Natural killer cell (primary cell): Measurements from ENCODE around the gene DVL2. TPM values are rescaled to one million over a fixed set of nuclear protein-coding genes. Genes with fewer than 3 reads are reported as not detected.

Experiments
- ATAC-seq, 3 donors: fragments of 150-1000 bp in 2 of 3; fragments of 200-7000 bp in 1 of 3; cut with Tn5 transposase; 1 replicate in 1 of 3; 2 replicates in 2 of 3; pipeline ENCODE4 v1.10.0; 2021; ENCODE audit warnings: mild to moderate bottlenecking in 2 of 3, moderate library complexity in 2 of 3
- DNase-seq, 2 donors: peaks; one replicate each; pipeline versions ENCODE4 v3.0.0 to v3.0.0-alpha.2; 2013 to 2021; ENCODE audit warnings: mixed read lengths in 1 of 2
- H3K27ac ChIP-seq: one replicate; pipeline ENCODE4 v1.5.1; 2013; ENCODE audit warnings: mild to moderate bottlenecking, low read length
- H3K27me3 ChIP-seq: one replicate; pipeline ENCODE4 v1.6.1; 2013; ENCODE audit warnings: low read length; ENCODE audit not compliant: control insufficient read depth, insufficient read depth
- H3K36me3 ChIP-seq: one replicate; pipeline ENCODE4 v1.6.1; 2013; ENCODE audit warnings: low read length; ENCODE audit not compliant: control insufficient read depth, insufficient read depth
- H3K4me1 ChIP-seq: one replicate; pipeline ENCODE4 v1.6.1; 2013; ENCODE audit warnings: low read length; ENCODE audit not compliant: control insufficient read depth, insufficient read depth
- H3K4me3 ChIP-seq: one replicate; pipeline ENCODE4 v1.5.1; 2013; ENCODE audit warnings: low read length
- H3K9me3 ChIP-seq: one replicate; pipeline ENCODE4 v1.6.1; 2013; ENCODE audit warnings: low read length; ENCODE audit not compliant: control insufficient read depth, insufficient read depth
- H3K27ac Mint-ChIP-seq, 2 donors: one replicate each; pipeline ENCODE4 v1.8.0; 2022; ENCODE audit warnings: mild to moderate bottlenecking in 2 of 2, mixed read lengths in 2 of 2, moderate library complexity in 1 of 2
- H3K27me3 Mint-ChIP-seq, 2 donors: one replicate each; pipeline ENCODE4 v1.8.0; 2022; ENCODE audit warnings: low read depth in 2 of 2, mixed read lengths in 2 of 2
- H3K36me3 Mint-ChIP-seq: one replicate; pipeline ENCODE4 v1.8.0; 2022; ENCODE audit warnings: mixed read lengths
- H3K4me1 Mint-ChIP-seq, 2 donors: one replicate each; pipeline ENCODE4 v1.8.0; 2022; ENCODE audit warnings: mixed read lengths in 2 of 2
- H3K4me3 Mint-ChIP-seq: one replicate; pipeline ENCODE4 v1.8.0; 2022; ENCODE audit warnings: mild to moderate bottlenecking, moderate library complexity, mixed read lengths
- H3K9me3 Mint-ChIP-seq, 2 donors: one replicate each; pipeline ENCODE4 v1.8.0; 2022; ENCODE audit warnings: mixed read lengths in 2 of 2
- CTCF ChIP-seq: fragments of 200-600 bp; IDR thresholded peaks from one replicate; pipeline ENCODE4 v1.8.0; 2022; ENCODE audit warnings: antibody characterized with exemption
- WGBS: methylation state at CpG from one replicate; pipeline ENCODE4 v1.1.7; 2013; ENCODE audit warnings: missing lambda C conversion rate; ENCODE audit not compliant: insufficient coverage; 5-methylcytosine and 5-hydroxymethylcytosine counted together
- intact Hi-C: fragments of 100-400 bp; cut with micrococcal nuclease; formaldehyde crosslinking; loops from one replicate; pipeline ENCODE4 v1.14.2; 2022
- total RNA-seq, 4 donors: library from RNA; stranded (reverse); fragments of 120-200 nt in 1 of 4; gene quantifications; one replicate each; pipeline versions ENCODE4 v1.2.3 to v1.2.4, GENCODE V29; 2013 to 2022

DVL2 gene
- total RNA-seq, 3 donors from 2014 or later (not counting 1 experiment from before 2014, with no cell fraction given) = 46.5 to 66.6 (median 61.5) TPM

GRCh38 chr17:7242717-7243452 is 8.6 kb upstream of the DVL2 start:
- intact Hi-C loops = loop anchor here (1.0 to 2.0 kb wide), 2 partner anchors 9 to 64 kb away; partner anchors contain the start of genes EIF5A and ELP5
- H3K4me1 Mint-ChIP-seq = peaks cover 39 to 49% of the 10 kb centered on the region in 2 donors

GRCh38 chr17:7241783-7242716 is 7.7 kb upstream of the DVL2 start, which contains the start of gene GABARAP:
Gene GABARAP (minus strand): TSS chr17:7242449. CDS start chr17:7242330, 119 bp downstream.
- intact Hi-C loops = loop anchor here (2.0 kb wide), 1 partner anchor 65 kb away; the partner anchor contains the start of gene EIF5A
- H3K27me3 ChIP-seq = no peaks in the 10 kb centered on the region
- peaks cover 37% of the 10 kb centered on the region for H3K4me1 ChIP-seq
- no peaks in the 10 kb centered on the region for H3K27me3 Mint-ChIP-seq
- H3K27ac Mint-ChIP-seq = peak within 1 kb of the TSS; percentile 97 to 99
- H3K27ac ChIP-seq = peak within 1 kb of the TSS; percentile 83
- H3K4me3 ChIP-seq = peak within 1 kb of the TSS; percentile 89
- no peaks in the 10 kb centered on the region for H3K9me3 ChIP-seq
- no peak for TF ChIP-seq CTCF
- H3K36me3 Mint-ChIP-seq = no peaks in the 10 kb centered on the region
- ATAC-seq (peak; percentile 58 to 82 (median 63)), DNase-seq (peak; percentile 93 to 96)
- WGBS = under 1% methylated on average over 60 of the region's 62 CpGs
- H3K9me3 Mint-ChIP-seq = no peaks in the 10 kb centered on the region
- H3K4me3 Mint-ChIP-seq = peak within 1 kb of the TSS; percentile 95
- H3K4me1 Mint-ChIP-seq = peaks cover 44 to 54% of the 10 kb centered on the region in 2 donors
- peaks cover 33% of the 10 kb centered on the region for H3K36me3 ChIP-seq

More at GRCh38 chr17:7242717-7243452, 8.6 kb upstream of the DVL2 start:
- WGBS = 2% methylated on average over 49 of the region's 49 CpGs
- H3K36me3 Mint-ChIP-seq = no peaks in the 10 kb centered on the region
- Histone ChIP-seq H3K27ac (peak overlapping the region; percentile 83), H3K27me3 (no peaks in the 10 kb centered on the region), H3K9me3 (no peaks in the 10 kb centered on the region), H3K4me3 (peak overlapping the region; percentile 89), H3K36me3 (peaks cover 34% of the 10 kb centered on the region), H3K4me1 (peaks cover 31% of the 10 kb centered on the region)
- H3K27me3 Mint-ChIP-seq = no peaks in the 10 kb centered on the region
- no peak for TF ChIP-seq CTCF
- H3K4me3 Mint-ChIP-seq = peak overlapping the region; percentile 95
- ATAC-seq = peak; percentile 43 to 79 (median 60)
- peak; percentile 93 to 98 for DNase-seq
- no peaks in the 10 kb centered on the region for H3K9me3 Mint-ChIP-seq
- H3K27ac Mint-ChIP-seq = peak overlapping the region; percentile 97 to 99

GRCh38 chr17:7241090-7241733 is 6.9 kb upstream of the DVL2 start:
- 65% methylated on average over 9 of the region's 9 CpGs for WGBS
- H3K36me3 Mint-ChIP-seq = no peaks in the 10 kb centered on the region
- intact Hi-C loops = no loop called here

More at GRCh38 chr17:7241090-7241733, 6.9 kb upstream of the DVL2 start:
- no peaks in the 10 kb centered on the region for H3K27me3 Mint-ChIP-seq
- H3K27ac Mint-ChIP-seq = peak overlapping the region; percentile 97 to 99
- H3K4me3 Mint-ChIP-seq = peak overlapping the region; percentile 95
- no peak for TF ChIP-seq CTCF
- peaks cover 49 to 61% of the 10 kb centered on the region in 2 donors for H3K4me1 Mint-ChIP-seq
- ATAC-seq = no peak
- Histone ChIP-seq H3K27ac (peak overlapping the region; percentile 83), H3K9me3 (no peaks in the 10 kb centered on the region), H3K27me3 (no peaks in the 10 kb centered on the region), H3K4me3 (peak overlapping the region; percentile 89), H3K4me1 (peaks cover 39% of the 10 kb centered on the region), H3K36me3 (peaks cover 31% of the 10 kb centered on the region)
- DNase-seq = no peak
- no peaks in the 10 kb centered on the region for H3K9me3 Mint-ChIP-seq
